HepG2 (cell line): ENCODE measurements around the gene PNPLA3. TPM values are rescaled to one million over a fixed set of nuclear protein-coding genes. Genes with fewer than 3 reads are reported as not detected.

Experiments
- ATAC-seq: fragments of 200-7000 bp; cut with Tn5 transposase; 3 replicates; pipeline ENCODE4 v1.9.1; 2020; ENCODE audit warnings: mild to moderate bottlenecking, moderate library complexity
- BruUV-seq: library from RNA; stranded (reverse); fragments of 400-500 nt; replicated peaks from 2 replicates; lab custom pipeline; 2021; lab: Mats Ljungman, UMichigan
- CTCF ChIA-PET: fragments of 300-600 bp; formaldehyde crosslinking; extraction: SDS; loops from one replicate; lab custom pipeline; 2021; ENCODE audit warnings: low total read pairs, inconsistent platforms, low intra/inter-chr PET ratio; lab: Yijun Ruan, JAX
- POLR2A ChIA-PET: fragments of 350-600 bp; sonication (Branson Sonifier 250); formaldehyde crosslinking; loops from one replicate; lab custom pipeline; 2020; ENCODE audit warnings: antibody characterized with exemption, inconsistent platforms; lab: Yijun Ruan, JAX
- DNase-seq: peaks from one replicate; pipeline ENCODE4 v3.0.0-alpha.2; 2015; ENCODE audit warnings: low spot score
- FAIRE-seq: peaks from 3 replicates; lab custom pipeline; 2011; peaks lifted over from hg19 to GRCh38; lab: Jason Lieb, UNC
- H2AFZ ChIP-seq: one replicate; pipeline ENCODE4 v1.6.1; 2011; ENCODE audit warnings: low read length, inconsistent platforms
- H3K27ac ChIP-seq: fragments of 300-600 bp; 3 replicates; pipeline ENCODE4 v1.8.0; 2011; ENCODE audit warnings: mixed run types, mild to moderate bottlenecking, mixed read lengths, low read length, inconsistent platforms; ENCODE audit not compliant: insufficient read depth; ENCODE audit errors: extremely low read length
- H3K27me3 ChIP-seq, 2 experiments: fragments of 200-600 bp in 1 of 2; 2 replicates in 1 of 2; 3 replicates in 1 of 2; pipeline versions ENCODE4 v1.6.0 to v1.8.0; 2011; ENCODE audit warnings: low read length in 2 of 2, mild to moderate bottlenecking in 2 of 2, moderate library complexity in 2 of 2, inconsistent platforms in 1 of 2; ENCODE audit not compliant: insufficient read depth in 2 of 2, control insufficient read depth in 1 of 2
- H3K36me3 ChIP-seq, 2 experiments: fragments of 200-600 bp in 1 of 2; replicated peaks in 1 of 2; 2 replicates in 1 of 2; 3 replicates in 1 of 2; pipeline versions ENCODE4 v1.5.1 to v1.8.0; 2011; ENCODE audit warnings: low read length in 2 of 2, inconsistent platforms in 1 of 2; ENCODE audit not compliant: insufficient read depth in 2 of 2, control insufficient read depth in 1 of 2
- H3K4me1 ChIP-seq: 2 replicates; pipeline ENCODE4 v1.5.1; 2012; ENCODE audit warnings: low read length, inconsistent platforms; ENCODE audit not compliant: insufficient read depth
- H3K4me2 ChIP-seq: 2 replicates; pipeline ENCODE4 v1.6.0; 2011; ENCODE audit warnings: low read depth, low read length, inconsistent platforms
- H3K4me3 ChIP-seq, 3 experiments: fragments of 200-600 bp in 1 of 3; sonication (generic), shearing (Covaris generic) in 1 of 3; replicated peaks in 1 of 3; 2 replicates each; pipeline ENCODE4 v1.5.1; 2011 to 2016; ENCODE audit warnings: low read length in 3 of 3, inconsistent platforms in 2 of 3, low read depth in 2 of 3, mild to moderate bottlenecking in 2 of 3, control low read depth in 1 of 3, mixed read lengths in 1 of 3; ENCODE audit not compliant: insufficient read depth in 1 of 3
- H3K79me2 ChIP-seq: one replicate; pipeline ENCODE4 v1.6.1; 2011; ENCODE audit warnings: low read length, inconsistent platforms; ENCODE audit not compliant: insufficient read depth
- H3K9ac ChIP-seq: 2 replicates; pipeline ENCODE4 v1.6.0; 2011; ENCODE audit warnings: mild to moderate bottlenecking, low read depth, low read length, inconsistent platforms; ENCODE audit not compliant: insufficient read depth
- H3K9me3 ChIP-seq: 2 replicates; pipeline ENCODE4 v1.5.1; 2012; ENCODE audit warnings: mild to moderate bottlenecking, low read length
- H4K20me1 ChIP-seq: 2 replicates; pipeline ENCODE4 v1.6.0; 2011; ENCODE audit warnings: inconsistent platforms, mild to moderate bottlenecking, low read length, moderate library complexity; ENCODE audit not compliant: insufficient read depth
- AGO2 ChIP-seq: fragments of 200-400 bp; formaldehyde crosslinking; optimal IDR thresholded peaks from 2 replicates; pipeline ENCODE3; 2017; ENCODE audit warnings: mild to moderate bottlenecking, low read depth, low read length, moderate library complexity
- CBX1 ChIP-seq: IDR thresholded peaks from one replicate; pipeline ENCODE4 v1.6.1; 2016; ENCODE audit warnings: antibody characterized with exemption, low read depth
- HOXA7 ChIP-seq: sonication (generic); formaldehyde crosslinking; IDR thresholded peaks from 2 replicates; pipeline ENCODE4 v1.8.1; 2022; ENCODE audit warnings: mild to moderate bottlenecking, missing genetic modification reagents, moderate library complexity
- NAIF1 ChIP-seq: sonication (generic); formaldehyde crosslinking; IDR thresholded peaks from 2 replicates; pipeline ENCODE4 v1.5.0; 2020; ENCODE audit warnings: mild to moderate bottlenecking, missing genetic modification reagents, borderline replicate concordance
- TEAD3 ChIP-seq: optimal IDR thresholded peaks from 2 replicates; pipeline ENCODE3; 2016; ENCODE audit warnings: borderline replicate concordance
- ZNF629 ChIP-seq: sonication (generic); formaldehyde crosslinking; conservative IDR thresholded peaks from 2 replicates; pipeline ENCODE4 v1.5.0; 2020; ENCODE audit warnings: missing genetic modification reagents
- ZSCAN30 ChIP-seq: sonication (generic); formaldehyde crosslinking; IDR thresholded peaks from 2 replicates; pipeline ENCODE4 v1.5.0; 2020; ENCODE audit warnings: mild to moderate bottlenecking, missing genetic modification reagents
- WGBS: methylation state at CpG from one replicate; pipeline ENCODE4 v1.1.6; 2017; ENCODE audit warnings: low lambda C conversion rate; 5-methylcytosine and 5-hydroxymethylcytosine counted together
- in situ Hi-C: cut with HindIII; loops from 2 replicates; pipeline ENCODE4 v1.10.0; 2017; ENCODE audit warnings: low pct_unique_long_range_greater_than_20kb; ENCODE audit not compliant: extremely low pct_ligation_motif_present
- intact Hi-C: fragments of 100-400 bp; cut with micrococcal nuclease; formaldehyde crosslinking; loops from one replicate; pipeline ENCODE4 v1.10.0; 2022; ENCODE audit not compliant: unreplicated experiment
- polyA plus RNA-seq, 8 experiments: library from polyadenylated mRNA; depleted of rRNA in 3 of 8; stranded (reverse) in 7 of 8; unstranded in 1 of 8; fragments of >200 nt; fragmentation: Illumina TruSeq in 4 of 8; extraction: Trizol in 4 of 8; gene quantifications; 2 replicates each; pipeline versions ENCODE4 v1.2.1 to v1.2.3, GENCODE V29; 2011 to 2016; ENCODE audit warnings: low read depth in 4 of 8, missing spikeins in 1 of 8, mixed read lengths in 1 of 8; ENCODE audit not compliant: insufficient read depth in 1 of 8
- total RNA-seq, 5 experiments: library from RNA; depleted of rRNA; stranded (reverse); fragments of >200 nt; fragmentation: Illumina TruSeq; extraction: Trizol; gene quantifications; 2 replicates each; pipeline ENCODE4 v1.2.3, GENCODE V29; 2016; ENCODE audit warnings: low read depth in 1 of 5
- TF ChIP-seq, protein P1 (sequence below): fragments of 450-650 bp; IDR thresholded peaks from 2 replicates; pipeline ENCODE4 v1.6.1; 2016
- TF ChIP-seq, protein P2 (sequence below): sonication (generic); formaldehyde crosslinking; IDR thresholded peaks from 2 replicates; pipeline ENCODE4 v1.8.0; 2023; ENCODE audit warnings: mild to moderate bottlenecking, missing genetic modification reagents

Gene PNPLA3
- total and polyA plus RNA-seq, 2 of the 13 experiments (the other 11 are each of a cell fraction or from before 2014, with no cell fraction given) = 16.9 to 19.8 TPM

DNA sequence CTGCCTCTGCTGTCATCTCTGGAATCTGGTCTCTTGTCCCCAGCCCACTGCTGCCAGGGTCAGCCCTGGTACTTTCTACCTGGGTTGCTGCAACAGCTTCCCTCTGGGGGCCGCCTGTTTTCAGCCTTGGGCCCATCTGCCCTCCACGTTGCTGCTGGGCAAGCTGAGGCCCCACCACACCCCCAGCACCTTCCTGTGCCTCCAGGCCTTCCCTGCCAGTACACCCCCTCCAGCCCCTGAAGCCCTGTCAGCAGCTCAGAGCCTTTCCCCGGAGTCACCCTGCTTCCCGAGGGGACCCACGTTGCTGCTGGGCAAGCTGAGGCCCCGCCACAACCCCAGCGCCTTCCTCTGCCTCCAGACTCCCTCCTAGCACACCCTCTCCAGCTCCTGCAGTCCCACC lies 28.4 kb downstream of the PNPLA3 start (continued):
- 0 out of 2 replicates have a peak, but pooled peaks have one; percentile 27 for TF ChIP-seq HOXA7
- TF ChIP-seq NAIF1 = no peak
- no peak for TF ChIP-seq TEAD3
- TF ChIP-seq, protein P1, sequence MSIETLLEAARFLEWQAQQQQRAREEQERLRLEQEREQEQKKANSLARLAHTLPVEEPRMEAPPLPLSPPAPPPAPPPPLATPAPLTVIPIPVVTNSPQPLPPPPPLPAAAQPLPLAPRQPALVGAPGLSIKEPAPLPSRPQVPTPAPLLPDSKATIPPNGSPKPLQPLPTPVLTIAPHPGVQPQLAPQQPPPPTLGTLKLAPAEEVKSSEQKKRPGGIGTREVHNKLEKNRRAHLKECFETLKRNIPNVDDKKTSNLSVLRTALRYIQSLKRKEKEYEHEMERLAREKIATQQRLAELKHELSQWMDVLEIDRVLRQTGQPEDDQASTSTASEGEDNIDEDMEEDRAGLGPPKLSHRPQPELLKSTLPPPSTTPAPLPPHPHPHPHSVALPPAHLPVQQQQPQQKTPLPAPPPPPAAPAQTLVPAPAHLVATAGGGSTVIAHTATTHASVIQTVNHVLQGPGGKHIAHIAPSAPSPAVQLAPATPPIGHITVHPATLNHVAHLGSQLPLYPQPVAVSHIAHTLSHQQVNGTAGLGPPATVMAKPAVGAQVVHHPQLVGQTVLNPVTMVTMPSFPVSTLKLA = no peak
- TF ChIP-seq ZSCAN30 = no peak
- TF ChIP-seq AGO2 = peak; percentile 88
- TF ChIP-seq, protein P2, sequence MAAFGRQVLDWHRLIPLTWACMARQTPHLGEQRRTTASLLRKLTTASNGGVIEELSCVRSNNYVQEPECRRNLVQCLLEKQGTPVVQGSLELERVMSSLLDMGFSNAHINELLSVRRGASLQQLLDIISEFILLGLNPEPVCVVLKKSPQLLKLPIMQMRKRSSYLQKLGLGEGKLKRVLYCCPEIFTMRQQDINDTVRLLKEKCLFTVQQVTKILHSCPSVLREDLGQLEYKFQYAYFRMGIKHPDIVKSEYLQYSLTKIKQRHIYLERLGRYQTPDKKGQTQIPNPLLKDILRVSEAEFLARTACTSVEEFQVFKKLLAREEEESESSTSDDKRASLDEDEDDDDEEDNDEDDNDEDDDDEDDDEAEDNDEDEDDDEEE (CRISPR knock-in tag) = no peak
- TF ChIP-seq, all 625 proteins: peak for 7

DNA sequence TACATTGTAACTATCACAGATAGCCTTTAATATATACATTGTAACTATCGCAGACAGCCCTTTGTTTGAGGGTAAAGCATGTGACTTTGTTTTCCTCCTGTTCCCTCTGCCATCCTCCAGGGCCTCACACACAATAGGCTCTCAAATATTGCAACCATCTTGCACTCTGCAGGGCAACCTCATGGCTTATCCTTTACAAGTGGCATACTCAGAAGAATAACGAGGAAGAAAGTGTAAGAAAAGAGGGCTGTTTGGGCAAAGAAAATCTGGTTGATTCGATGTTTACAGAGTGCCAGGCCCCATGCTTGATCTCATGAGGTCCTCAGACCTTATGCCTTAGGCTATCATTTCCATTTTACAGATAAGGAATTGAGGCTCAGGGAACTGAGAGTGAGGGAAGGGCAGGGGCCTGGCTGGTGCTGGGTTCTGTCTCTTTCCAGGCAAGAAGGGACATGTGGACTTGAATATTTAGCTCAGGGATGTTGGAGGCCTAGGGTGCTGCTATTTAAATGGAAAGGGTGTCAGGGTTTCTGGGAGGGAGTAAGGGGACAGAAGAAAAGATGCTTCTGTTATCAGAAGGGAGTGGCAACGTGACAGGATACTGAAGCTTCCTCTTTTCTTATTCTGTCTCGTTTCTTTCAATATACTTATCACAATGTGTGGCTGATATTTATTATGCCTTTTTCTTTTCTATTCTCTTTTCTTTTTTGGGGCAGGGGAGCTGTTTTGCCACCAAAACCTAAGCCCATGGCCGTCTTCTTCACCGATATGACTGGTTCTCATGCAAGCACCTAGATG lies 30.6 kb downstream of the PNPLA3 start:
- Histone ChIP-seq H3K27ac (peak overlapping the region; percentile 89), H3K4me2 (peak overlapping the region; percentile 87), H3K36me3 (no peaks in the 10 kb centered on the region), H3K4me1 (peaks cover 31% of the 10 kb centered on the region)
- CTCF ChIA-PET = no interaction called here
- in situ Hi-C loops = no loop called here
- DNase-seq = no peak
- no peak for TF ChIP-seq CBX1
- TF ChIP-seq ZNF629 (CRISPR knock-in tag) = 0 out of 2 replicates have a peak, but pooled peaks have one; percentile 10
- TF ChIP-seq, all 625 proteins: peak for 1
- 30% methylated on average over 7 of the region's 7 CpGs for WGBS
- Histone ChIP-seq H3K9me3 (no peaks in the 10 kb centered on the region), H4K20me1 (no peaks in the 10 kb centered on the region), H3K4me3 (peak overlapping the region; percentile 77 to 99 (median 96); a peak in 5 of 6 replicates), H2AFZ (no peak overlapping the region), H3K79me2 (peaks cover 21% of the 10 kb centered on the region), H3K9ac (peak overlapping the region; percentile 84; the same call in 1 of the 2 replicates), H3K27me3 (no peaks in the 10 kb centered on the region; a peak in 1 of 5 replicates)
- FAIRE-seq (no peak), ATAC-seq (peak; percentile 15; the same call in 2 of the 3 replicates)
- POLR2A ChIA-PET = interaction anchor here (1.8 to 2.0 kb wide), 2 partner anchors 29 to 32 kb away, joined by 5 to 21 read pairs; partner anchors contain the start of gene PNPLA3
- no TSS peak for BruUV-seq
- intact Hi-C loops = no loop called here
